Stimulated activated CD8-positive, alpha-beta memory T cell treated with anti-CD3 and anti-CD28 coated beads, Interleukin-4, amount 100 ng/mL, for 1 hour (primary cell): ENCODE measurements around the gene MANEA.
"Not testable (repeated sequence)": the region's sequence is repeated elsewhere in the genome, so short reads cannot be mapped to it uniquely, and the experiment has no call there.

Source experiments
- DNase-seq, 2 donors: peaks; one replicate each; pipeline ENCODE4 v3.0.0-alpha.2; 2020; ENCODE audit warnings: low read depth in 2 of 2, low spot score in 1 of 2

The MANEA gene, protein sequence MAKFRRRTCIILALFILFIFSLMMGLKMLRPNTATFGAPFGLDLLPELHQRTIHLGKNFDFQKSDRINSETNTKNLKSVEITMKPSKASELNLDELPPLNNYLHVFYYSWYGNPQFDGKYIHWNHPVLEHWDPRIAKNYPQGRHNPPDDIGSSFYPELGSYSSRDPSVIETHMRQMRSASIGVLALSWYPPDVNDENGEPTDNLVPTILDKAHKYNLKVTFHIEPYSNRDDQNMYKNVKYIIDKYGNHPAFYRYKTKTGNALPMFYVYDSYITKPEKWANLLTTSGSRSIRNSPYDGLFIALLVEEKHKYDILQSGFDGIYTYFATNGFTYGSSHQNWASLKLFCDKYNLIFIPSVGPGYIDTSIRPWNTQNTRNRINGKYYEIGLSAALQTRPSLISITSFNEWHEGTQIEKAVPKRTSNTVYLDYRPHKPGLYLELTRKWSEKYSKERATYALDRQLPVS

DNA sequence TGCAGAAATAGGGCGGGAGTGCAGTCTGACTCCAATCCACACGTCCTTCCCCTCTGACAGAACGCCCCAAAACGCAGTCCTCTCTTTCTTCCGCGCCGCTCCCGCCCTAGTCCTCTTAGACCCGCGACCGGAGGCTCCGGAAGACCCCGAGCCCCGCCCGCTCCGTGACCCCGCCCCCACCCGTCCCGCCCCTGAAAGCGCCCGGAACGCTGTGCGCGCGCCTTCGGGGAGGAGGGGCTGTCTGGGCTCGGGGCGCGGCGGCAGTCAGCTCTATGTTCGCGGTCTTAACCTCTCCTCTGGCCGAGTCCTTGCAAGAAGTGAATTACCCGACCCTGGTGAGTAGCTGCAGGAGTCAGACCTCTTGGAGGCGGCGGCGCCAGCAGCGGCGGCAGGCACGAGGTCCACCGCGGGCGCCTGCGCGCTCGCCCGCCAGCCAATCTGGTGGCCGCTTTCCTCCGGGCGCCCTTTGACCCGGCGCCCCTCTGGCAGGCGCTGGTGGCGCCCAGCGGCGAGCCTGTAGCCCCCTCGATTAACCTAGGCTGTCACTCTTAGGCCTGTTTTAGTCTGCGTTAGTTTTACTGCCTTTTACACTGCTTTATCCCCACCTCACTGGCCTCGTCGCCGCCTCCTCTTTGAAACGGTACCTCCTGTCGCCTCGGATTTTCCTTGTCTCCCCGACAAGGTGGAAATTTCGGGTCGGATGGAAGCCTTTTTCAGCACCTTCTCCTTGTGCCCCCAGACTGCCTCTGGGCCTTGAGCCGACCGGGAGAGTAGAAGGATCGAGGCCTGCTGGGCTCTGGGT lies at the start of gene MANEA:
MANEA (plus strand) TSS at position 232 of the 802 bp plus-strand sequence. CDS start 8,905 bp downstream, outside the sequence.
- peak; percentile 49 to 68 for DNase-seq

DNA sequence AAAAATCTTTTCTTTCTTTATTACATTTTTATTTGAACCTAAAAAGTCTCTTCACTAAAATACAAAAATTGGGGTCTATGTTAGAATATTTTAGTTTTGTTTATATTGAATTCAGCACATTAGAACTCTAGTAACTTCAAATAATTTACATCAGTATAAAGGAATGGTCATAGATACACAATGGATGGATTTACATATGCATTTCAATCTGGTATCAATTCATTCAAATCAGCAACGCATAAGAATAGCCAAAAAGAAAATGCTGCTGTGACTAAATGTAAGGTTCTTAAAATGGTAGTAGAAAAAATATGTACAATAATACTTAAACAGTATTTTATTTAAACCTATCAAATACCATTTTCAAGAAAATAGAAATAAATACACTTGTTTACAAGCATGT lies 47.6 kb upstream of the MANEA start:
- DNase-seq = no peak

DNA sequence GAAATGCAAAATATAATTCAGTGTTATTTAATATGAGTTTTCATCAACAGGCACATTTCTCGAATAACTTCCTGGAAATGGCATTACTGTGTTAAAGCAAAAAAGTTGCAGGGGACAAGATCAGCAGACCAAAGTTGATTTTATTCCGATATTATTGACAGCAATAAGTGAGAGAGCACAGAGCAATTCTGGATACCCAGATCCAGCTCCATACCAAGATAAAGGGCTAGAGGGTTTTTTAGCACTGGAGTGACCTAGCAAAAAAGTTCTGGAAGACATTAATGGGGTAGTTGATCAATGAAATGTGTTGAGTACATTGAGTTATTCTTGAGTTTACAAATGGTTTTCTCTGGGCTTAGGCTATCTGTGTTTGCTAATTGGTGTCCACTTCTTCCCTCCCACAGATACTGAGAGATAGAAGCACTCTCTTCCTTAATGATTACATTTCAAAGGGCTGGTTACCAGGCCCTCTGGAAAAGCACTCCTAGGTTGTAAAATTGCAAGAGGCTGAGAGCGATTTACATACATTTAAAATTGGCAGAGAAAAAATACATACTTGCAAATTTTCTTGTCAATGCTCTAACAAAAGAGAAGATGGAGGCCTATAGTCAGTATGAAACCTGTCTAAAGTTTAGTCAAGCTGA lies 47.0 kb upstream of the MANEA start:
- DNase-seq = no peak

DNA sequence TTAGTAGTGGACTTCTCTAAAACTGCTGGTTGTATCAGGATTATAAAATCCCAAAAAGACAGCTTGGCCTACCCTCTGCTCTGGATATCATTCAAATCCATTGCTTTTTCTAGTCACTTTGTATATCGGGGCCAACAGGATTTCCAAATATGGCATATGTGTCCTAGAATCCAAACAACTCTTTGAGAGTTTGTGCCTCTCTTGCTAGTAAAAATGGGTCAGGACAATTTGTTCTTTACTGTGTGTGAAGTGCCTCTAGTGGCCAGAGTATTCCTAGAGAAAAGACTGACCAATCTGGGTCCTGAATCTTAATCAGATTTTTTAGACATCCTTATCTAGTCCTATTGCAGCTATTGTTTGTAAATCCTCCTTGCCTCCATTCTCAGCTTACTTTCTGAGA lies 33.5 kb upstream of the MANEA start:
- no peak for DNase-seq

DNA sequence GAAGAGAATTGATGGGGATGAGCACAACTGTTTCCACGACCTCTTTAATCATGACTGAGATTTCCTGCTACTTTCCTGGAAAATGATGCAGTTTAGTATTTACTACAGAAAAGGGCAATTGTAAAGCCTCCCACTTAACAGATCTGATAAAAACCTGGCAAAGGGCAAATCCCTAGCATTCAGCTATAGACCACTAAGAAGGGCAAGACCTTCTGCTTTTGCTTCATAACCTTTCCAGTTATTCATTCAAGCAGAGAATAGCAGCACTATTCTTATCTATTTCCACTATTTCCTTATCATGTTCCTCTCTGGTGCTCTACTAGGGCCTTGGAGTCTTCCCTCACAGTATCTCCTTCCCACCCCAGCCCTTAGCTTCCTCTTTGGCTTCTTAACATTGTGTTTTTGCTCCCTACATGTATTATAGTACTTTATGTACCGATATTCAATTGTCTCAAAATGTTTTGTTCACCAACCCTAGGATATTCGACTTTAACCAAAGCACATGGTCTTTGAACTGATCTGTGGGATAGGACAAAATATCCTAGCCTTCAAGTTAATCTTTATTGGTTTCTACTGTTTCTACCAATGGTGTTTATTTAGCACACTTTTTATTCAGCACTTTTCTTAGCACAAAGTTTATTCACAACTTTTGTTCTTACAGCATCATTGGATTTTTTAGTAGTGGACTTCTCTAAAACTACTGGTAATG lies 32.7 kb upstream of the MANEA start:
- no peak for DNase-seq

DNA sequence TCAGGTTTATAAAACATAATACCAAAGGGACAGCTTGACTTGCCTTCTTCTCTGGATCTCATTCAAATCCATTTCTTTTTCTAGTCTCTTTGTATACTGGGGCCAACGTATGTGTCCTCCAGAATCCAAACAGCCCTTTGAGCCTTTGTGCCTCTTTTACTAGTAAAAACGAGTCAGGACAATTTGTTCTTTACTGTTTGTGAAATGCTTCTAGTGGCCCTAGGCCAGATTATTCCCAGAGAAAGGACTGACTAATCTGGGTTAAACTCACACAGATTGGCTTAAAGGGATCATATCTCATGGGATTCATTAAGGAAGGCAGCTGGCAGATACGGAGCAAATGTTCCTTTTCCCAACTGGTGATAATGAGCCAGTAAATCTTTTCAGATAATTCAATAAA lies 32.1 kb upstream of the MANEA start:
- no peak for DNase-seq

DNA sequence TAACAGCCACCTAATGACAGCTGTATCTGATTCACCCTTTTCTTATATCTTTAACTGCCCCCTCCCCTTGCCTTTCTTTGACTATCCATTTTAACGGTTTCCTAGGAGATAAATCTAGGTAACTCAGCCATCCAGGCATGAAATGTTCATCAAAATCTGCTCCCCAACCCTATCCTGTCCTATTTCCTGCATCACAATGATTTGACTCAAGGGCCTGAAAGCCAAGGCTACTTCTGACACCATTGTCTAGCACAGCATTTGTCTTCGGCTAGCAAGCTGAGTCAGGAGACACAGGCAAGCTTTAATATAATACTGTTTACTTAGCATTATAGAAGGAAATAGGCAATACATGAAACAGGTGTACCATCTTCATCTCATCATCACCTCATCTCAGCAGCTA lies 31.6 kb upstream of the MANEA start:
- DNase-seq = no peak

DNA sequence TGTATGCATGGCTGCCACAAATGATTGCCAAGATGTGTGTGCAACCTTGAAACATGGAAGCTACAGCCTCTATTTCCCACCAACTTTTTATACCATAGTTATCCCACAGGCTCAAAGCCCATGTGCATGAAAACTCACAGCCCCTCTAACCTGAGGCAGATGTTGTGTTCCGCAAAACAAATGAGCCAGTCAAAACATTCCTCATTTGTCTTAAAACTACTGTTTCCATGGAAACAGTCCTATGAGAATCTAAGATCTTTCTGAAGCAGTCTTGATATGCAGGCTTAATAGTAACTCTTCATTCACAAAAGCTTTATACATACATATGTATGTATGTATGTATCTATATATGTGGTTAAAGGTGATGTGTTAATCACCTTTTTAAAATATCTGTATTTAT lies 31.2 kb upstream of the MANEA start:
- no peak for DNase-seq

DNA sequence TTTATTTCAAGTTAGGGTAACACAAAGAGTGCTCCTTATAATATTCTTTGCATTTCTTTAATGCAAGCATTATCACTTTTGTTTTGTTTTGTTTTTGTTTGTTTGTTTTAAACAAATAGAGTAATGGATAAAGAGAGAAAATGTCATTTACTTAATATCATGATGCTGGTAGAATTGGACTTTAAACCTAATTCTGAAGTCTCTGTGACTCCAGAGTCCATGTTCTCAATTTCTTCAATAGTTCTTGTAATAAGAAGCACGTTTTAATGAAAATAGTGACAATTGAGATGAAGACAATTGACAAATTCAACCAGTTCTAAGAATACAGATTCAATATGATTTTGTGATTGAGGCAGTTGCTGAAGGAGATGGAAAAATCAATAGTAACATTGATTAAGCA lies 30.3 kb upstream of the MANEA start:
- no peak for DNase-seq

DNA sequence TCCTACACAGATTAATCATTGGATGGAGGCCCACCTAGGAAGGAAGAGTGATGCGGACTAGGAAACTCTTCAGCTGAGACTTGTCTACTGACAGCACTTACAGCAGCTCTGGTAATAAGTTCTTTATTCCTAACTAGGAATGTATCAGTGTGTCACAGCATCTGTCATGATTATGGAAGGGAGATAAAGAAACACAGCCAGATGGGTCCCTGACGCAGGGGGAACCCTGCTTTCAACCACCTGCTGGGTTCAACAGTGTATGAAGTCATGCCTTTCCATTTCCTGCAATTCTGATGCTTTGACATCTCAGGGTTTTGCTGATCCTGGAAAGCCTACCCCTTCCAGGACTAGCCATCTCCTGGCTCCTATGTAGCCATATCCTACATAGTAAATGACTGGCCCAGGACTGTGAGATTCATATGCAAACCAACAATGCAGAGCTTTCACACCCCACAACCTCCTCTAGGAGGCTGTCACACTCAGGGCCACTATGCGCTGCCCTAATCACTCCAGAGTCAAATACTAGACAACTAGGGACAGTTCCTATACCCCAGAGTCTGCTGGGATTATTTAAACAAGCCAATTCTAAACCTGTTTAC lies 29.0 kb upstream of the MANEA start:
- DNase-seq = no peak

DNA sequence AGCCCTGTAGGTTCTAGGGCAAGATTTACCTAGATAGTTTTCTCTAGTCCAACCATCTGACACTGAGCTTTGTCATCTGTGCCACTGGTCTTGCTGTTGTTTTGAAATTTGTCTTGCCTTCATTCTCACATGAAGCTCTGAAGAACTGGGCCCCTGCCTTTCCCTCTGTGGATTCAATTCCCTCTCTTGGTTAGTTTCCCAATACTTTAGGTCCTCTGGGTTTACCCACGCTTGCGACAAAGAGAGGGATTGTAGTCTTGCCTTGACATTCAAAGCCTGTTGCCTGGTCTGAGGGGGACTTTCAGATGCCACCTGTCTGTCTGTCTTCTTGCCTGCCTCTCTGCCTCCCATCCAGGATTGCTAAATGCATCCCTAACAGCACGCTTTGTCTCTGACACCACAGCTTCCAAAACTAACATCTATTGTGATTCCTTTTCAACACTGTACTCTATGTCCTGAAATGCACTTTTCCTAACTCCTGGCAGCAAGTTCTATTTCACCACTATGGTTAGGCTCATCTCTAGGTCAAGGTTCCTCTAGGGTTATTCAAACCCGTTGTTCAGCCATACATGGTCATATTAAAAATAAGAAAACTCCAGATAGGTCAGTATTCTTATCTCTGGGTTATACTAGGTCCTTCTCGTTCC lies 25.5 kb upstream of the MANEA start:
- DNase-seq = no peak

DNA sequence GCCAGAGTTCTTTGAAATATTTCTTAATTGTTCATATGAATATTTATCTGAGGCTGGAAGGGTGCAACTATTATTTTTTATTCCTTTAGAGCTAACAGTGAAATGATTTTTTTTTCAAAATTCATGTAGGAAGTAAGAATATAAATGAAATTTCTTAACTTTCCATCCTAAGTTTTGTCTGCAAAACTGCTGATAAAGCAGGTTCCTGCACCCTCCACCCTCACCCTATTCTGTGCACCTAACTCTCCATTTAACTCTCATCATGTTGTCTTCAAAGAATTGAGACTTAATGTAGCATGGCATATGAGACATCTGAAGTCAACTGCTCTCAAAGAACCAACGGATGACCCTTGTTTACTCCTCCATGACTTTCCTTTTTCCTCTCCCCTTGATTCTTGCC lies 23.5 kb upstream of the MANEA start:
- no peak for DNase-seq

DNA sequence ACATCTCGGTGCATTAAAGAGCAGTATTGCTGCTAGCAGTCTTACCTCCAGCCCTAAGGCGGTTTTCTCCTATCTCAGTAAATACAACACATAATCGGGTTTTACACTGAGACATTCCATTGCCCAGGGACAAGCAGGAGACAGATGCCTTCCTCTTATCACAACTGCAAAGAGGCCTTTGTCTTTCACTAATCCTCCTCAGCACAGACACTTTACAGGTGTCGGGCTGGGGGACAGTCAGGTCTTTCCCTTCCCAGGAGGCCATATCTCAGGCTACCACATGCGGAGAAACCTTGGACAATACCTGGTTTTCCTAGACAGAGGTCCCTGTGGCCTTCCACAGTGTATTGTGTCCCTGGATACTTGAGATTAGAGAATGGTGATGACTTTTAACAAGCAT lies 16.4 kb upstream of the MANEA start:
- DNase-seq = not testable (repeated sequence)

DNA sequence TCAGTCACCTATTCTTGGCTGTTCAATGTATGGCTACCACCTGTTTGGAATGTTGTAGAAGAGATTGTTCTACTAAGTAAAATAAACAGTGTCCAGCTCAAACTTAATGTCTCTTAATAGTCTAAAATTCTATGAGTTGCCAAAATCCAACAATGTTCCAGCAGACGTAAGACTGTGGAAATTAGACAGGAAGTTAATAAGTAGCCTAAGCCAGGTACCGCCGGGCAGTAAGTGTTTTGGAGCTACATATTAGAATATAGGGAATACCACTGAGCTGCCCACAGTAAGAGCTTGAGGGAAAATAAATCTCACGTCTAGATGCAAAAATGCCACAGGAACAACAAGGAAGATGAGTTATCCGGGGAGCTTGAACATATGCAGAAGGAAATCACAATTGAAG lies 7.8 kb upstream of the MANEA start:
- DNase-seq = no peak

DNA sequence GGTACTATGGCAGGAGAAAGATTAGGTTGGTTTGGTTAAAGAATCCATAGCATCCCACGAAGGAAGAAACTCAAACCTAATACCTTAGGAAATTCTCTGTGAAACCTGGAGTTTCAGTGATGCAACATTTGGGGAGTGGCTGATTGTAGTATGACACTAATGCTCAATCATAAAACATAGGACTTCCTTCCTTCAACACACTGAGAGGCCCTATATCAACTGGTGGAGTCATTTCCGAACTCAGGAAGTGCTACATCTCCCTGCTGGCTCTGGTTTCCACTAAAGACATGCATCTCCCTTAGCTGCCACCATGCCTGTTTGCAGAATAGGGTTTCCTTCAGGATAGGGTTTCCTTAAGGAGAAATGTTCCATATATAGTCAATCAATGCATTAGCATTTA lies 5.2 kb upstream of the MANEA start:
- DNase-seq = no peak

DNA sequence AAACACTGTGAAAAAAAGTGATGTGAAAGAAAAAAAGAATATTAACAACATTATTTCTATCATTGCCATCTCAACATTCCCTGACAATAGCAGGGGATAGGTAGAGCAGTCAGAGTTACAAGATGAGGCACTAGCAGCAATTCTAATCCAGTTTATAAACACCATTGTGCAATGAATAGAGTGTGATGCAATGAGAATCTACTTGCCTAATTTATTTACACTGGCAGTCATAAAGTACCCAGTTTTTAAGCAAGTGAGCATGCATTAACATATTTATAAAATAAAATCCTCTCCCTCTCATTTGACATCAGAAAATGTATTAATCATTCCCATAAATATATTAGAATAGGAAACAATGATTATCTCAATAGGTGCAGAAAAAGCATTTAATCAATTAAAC lies 2.5 kb upstream of the MANEA start:
- DNase-seq = no peak

DNA sequence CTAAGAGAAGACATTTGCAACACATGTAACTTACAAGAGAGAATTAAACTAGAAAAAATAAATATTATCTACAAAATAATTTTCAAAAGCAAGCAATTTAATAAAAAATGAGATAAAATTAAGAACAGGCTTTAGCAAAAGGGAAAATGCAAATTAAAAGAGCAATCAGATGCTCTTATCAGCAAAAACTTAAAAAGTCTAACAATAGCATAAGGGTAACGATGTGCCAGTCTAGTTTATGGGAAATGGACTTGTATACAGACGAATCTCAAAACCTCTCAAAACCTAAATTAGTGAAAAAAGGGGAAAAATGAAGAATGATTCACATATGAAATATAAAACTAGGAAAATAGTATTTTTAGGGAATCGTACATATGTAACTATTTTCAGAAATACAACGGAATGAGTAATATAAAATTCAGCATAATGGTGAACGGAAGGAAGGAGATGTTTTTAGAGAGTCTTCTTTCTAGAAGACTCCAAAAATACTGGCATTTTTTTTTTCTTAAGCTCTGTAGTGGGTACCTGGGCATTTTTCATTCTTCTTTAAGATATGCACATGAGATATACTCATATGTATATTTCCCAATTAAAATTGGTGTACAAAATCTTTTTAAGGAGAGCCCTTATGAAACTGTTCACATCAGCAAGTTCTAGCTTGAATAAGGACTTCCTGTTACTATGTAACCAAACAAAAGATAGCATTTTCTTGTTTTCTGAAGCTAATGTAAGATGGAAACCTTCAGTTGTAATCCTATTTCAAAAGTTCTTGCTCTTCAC lies 927 bp upstream of the MANEA start:
- DNase-seq = no peak

DNA sequence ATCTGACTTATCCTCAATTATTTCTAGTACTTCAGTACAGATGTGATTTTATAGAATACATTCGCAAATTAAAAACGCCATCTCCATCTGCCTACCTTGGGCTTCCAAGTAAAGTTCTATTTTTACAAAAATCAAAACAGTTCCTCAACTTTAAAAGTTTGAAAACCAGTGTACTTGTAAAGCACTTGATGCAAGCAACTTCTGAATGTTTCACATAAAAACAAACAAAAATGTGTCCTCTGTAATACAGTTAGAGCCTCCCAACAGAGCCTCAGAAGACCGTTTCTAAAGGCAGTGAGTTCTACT lies 384 bp upstream of the MANEA start:
- no peak for DNase-seq

DNA sequence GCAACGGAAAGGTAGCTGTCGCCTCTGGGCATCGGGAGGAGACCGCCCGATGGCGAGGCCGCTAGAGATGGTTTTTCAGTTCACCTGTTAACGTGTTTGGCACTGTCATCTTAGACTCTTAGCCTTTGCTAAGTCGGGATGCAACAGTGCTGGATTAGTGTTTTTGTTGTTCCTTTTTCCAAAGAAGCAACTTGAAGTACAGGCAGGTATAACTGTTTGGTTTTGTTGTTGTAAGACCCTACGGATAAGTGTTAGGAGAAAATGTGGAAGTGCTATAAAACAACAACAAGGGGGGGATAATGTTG lies 723 bp downstream of the MANEA start:
- DNase-seq = no peak

DNA sequence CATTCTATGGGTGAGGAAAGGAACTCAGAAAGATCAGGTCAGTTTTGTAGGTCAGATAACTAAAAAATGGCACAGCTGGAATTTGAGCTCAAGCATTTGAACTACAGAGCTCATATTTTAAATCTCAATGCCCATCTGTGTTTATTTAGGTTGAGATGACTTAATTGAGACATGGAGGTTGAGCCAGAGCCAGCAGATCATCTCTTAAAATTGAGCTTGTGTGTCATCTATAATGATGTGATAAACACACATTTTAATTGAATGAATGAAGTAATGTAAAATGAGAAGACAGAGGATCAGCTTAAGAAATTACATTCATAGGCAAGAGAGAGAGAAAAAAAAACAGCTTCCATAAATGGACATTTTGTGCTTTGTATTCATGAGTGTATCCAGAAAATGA lies 3.7 kb downstream of the MANEA start:
- DNase-seq = no peak
